Glomerular endothelial cell (primary cell): ENCODE results near the gene SYNE1. TPM values are rescaled to one million over a fixed set of nuclear protein-coding genes. Genes with fewer than 3 reads are reported as not detected.
"Not testable (repeated sequence)": the region's sequence is repeated elsewhere in the genome, so short reads cannot be mapped to it uniquely, and the experiment has no call there.

Experiments used
- DNase-seq: peaks from one replicate; pipeline ENCODE4 v3.0.0-alpha.2; 2011; ENCODE audit warnings: low read depth, low spot score; ENCODE audit errors: extremely low read depth
- total RNA-seq: library from RNA; depleted of rRNA; stranded (reverse); fragments of >200 nt; gene quantifications from 2 replicates; pipeline ENCODE4 v1.2.3, GENCODE V29; 2015

The SYNE1 gene
- total RNA-seq, 1 donor from 2014 or later: 91.2 TPM

DNA sequence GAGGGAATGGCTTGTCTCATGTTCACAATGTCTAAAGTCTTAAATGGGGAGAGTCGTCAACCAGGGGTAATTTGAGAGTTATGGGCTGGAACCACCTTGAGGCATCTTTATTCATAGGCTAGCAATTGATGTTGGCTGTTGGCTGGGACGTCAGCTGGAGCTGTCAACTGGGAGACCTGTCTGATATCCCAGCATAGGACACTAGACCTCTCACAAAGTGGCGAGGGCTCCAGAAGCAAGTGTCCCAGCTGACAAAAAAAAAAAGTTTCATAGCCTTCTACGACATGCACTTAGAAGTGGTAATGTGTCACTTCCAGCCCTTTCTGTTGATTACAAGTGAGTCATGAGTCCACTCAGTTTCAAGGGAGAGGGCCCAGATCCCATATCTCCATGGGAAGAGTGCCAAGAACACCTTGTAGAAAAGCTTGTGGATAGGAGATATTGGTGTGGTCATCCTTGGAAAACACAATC is 551.7 kb downstream of the SYNE1 start:
- no peak for DNase-seq

DNA sequence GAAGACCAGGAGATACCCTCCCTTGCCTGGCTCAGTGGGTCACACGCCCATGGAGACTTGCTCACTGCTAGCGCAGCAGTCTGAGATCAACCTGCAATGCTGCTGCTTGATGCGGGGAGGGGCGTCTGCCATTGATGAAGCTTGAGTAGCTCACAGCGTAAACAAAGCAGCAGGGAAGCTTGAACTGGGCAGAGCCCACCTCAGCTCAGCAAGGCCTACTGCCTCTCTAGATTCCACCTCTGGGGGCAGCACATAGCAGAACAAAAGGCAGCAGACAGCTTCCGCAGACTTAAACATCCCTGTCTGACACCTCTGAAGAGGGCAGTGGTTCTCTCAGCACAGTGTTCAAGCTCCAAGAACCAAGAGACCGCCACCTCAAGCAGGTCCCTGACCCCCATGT is 558.4 kb downstream of the SYNE1 start:
- DNase-seq: no peak

DNA sequence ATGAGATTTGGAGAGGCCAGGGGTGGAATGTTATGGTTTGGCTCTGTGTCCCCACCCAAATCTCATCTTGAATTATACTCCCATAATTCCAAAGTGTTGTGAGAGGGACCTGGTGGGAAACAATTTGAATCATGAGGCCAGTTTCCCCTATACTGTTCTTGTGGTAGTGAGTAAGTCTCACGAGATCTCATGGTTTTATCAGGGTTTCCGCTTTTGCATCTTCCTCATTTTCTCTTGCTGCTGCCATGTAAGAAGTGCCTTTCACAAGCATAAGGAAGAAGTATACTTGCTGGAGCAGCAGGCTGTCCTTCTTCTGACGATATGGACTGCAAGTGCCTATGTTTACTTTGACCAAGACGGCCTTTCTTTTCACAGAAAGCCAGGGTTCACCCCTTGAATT is 559.2 kb downstream of the SYNE1 start:
- no peak for DNase-seq

DNA sequence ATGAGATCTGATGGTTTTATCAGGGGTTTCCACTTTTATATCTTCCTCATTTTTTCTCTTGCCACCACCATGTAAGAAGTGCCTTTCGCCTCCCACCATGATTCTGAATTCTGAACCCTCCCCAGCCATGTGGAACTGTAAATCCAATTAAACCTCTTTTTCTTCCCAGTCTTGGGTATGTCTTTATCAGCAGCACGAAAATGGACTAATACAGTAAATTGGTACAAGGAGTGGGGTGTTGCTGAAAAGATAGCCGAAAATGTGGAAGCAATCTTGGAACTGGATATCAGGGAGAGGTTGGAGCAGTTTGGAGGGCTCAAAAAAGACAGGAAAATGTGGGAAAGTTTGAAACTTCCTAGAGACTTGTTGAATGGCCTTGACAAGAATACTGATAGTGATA is 560.9 kb downstream of the SYNE1 start:
- DNase-seq: not testable (repeated sequence)

DNA sequence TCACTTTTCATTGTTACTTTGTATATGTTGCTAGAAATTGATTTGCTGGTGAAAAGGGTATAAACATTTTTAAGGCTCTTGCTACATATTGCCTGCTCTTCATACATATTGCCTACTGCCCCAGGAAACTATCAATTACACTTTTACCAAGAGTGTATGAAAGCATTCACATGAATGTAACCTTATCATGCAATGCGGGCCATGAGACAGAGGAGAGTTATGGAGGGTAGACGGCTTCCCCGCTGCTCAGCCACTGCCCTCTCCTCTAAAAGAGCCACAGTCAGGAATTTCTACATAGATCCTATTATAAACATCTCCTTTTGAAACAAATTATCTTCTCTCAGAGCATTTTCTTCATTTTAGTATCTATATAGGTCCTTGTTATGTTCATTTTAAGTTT is 565.3 kb downstream of the SYNE1 start:
- DNase-seq: no peak

Other genes with a start within 250 kb of the SYNE1 start
- 112 and 156 TPM in 2 replicates for gene MYCT1, start 60.5 kb upstream of the SYNE1 start, total RNA-seq
- gene VIP, start 113.4 kb upstream of the SYNE1 start, total RNA-seq: 2.0 and 2.7 TPM in 2 replicates